Measurements from ENCODE around the gene SSBP2. TPM values are rescaled to one million over a fixed set of nuclear protein-coding genes. Genes with fewer than 3 reads are reported as not detected.

SSBP2 gene
- total RNA-seq, 4 donors from 2014 or later = 10.9 to 22.3 (median 14.9) TPM

GRCh38 chr5:81724571-81724970 is 26.3 kb downstream of the SSBP2 start:
- DNase-seq = no peak
- Histone ChIP-seq H3K9me3 (no peaks in the 10 kb centered on the region), H3K36me3 (no peaks in the 10 kb centered on the region), H3K27me3 (no peaks in the 10 kb centered on the region), H3K27ac (no peak overlapping the region), H3K4me1 (peaks cover 0 to 8% (median 0%) of the 10 kb centered on the region in 4 donors), H3K4me3 (no peak overlapping the region)
- TF ChIP-seq POLR2A (IDR thresholded peaks at IDR 0.05) (no peak), CTCF (IDR thresholded peaks at IDR 0.05) (no peak)

GRCh38 chr5:81724108-81724507 is 26.8 kb downstream of the SSBP2 start:
- no peaks in the 10 kb centered on the region for H3K9me3 ChIP-seq
- H3K4me3 ChIP-seq = no peak overlapping the region
- TF ChIP-seq CTCF (IDR thresholded peaks at IDR 0.05) = no peak
- no peak for TF ChIP-seq POLR2A (IDR thresholded peaks at IDR 0.05)
- peaks cover 0 to 8% (median 0%) of the 10 kb centered on the region in 4 donors for H3K4me1 ChIP-seq
- no peaks in the 10 kb centered on the region for H3K36me3 ChIP-seq
- no peak for DNase-seq
- no peak overlapping the region for H3K27ac ChIP-seq
- H3K27me3 ChIP-seq = no peaks in the 10 kb centered on the region

- H3K9me3 ChIP-seq = no peaks in the 10 kb centered on the region
- H3K27me3 ChIP-seq = no peaks in the 10 kb centered on the region
- H3K27ac ChIP-seq = no peak overlapping the region
- TF ChIP-seq POLR2A (IDR thresholded peaks at IDR 0.05) = no peak
- TF ChIP-seq CTCF (IDR thresholded peaks at IDR 0.05) = no peak
- peaks cover 0 to 8% (median 0%) of the 10 kb centered on the region in 4 donors for H3K4me1 ChIP-seq
- no peak for DNase-seq
- no peaks in the 10 kb centered on the region for H3K36me3 ChIP-seq
- no peak overlapping the region for H3K4me3 ChIP-seq
Observed at GRCh38 chr5:81721049-81721448, 29.8 kb downstream of the SSBP2 start.

GRCh38 chr5:81719743-81720345 is 31.1 kb downstream of the SSBP2 start:
- no peak for DNase-seq
- TF ChIP-seq POLR2A (IDR thresholded peaks at IDR 0.05) (no peak), CTCF (IDR thresholded peaks at IDR 0.05) (no peak)
- Histone ChIP-seq H3K27me3 (no peaks in the 10 kb centered on the region), H3K4me3 (no peak overlapping the region), H3K9me3 (no peaks in the 10 kb centered on the region), H3K36me3 (no peaks in the 10 kb centered on the region), H3K27ac (no peak overlapping the region), H3K4me1 (peaks cover 0 to 8% (median 0%) of the 10 kb centered on the region in 4 donors)

- TF ChIP-seq CTCF (IDR thresholded peaks at IDR 0.05) (no peak), POLR2A (IDR thresholded peaks at IDR 0.05) (no peak)
Observed at GRCh38 chr5:81718300-81718699, 32.6 kb downstream of the SSBP2 start.

More at GRCh38 chr5:81718300-81718699, 32.6 kb downstream of the SSBP2 start:
- no peaks in the 10 kb centered on the region for H3K36me3 ChIP-seq
- H3K9me3 ChIP-seq = no peaks in the 10 kb centered on the region
- H3K27ac ChIP-seq = no peak overlapping the region
- H3K4me1 ChIP-seq = peaks cover 0 to 8% (median 0%) of the 10 kb centered on the region in 4 donors
- DNase-seq = no peak
- H3K4me3 ChIP-seq = no peak overlapping the region
- H3K27me3 ChIP-seq = no peaks in the 10 kb centered on the region

Data from Peyer's patch (tissue), 4 donors.